IMR-90 (cell line): ENCODE results near the gene CADM1. TPM values are rescaled to one million over a fixed set of nuclear protein-coding genes. Genes with fewer than 3 reads are reported as not detected.

Experiments used
- ATAC-seq: fragments of 200-7000 bp; cut with Tn5 transposase; 2 replicates; pipeline ENCODE4 v1.9.1; 2020; ENCODE audit warnings: low read depth, mild to moderate bottlenecking, moderate library complexity
- BruUV-seq: library from RNA; stranded (reverse); fragments of 400-500 nt; replicated peaks from 2 replicates; lab custom pipeline; 2021; lab: Mats Ljungman, UMichigan
- CTCF ChIA-PET: fragments of 300-600 bp; formaldehyde crosslinking; extraction: SDS; loops from one replicate; lab custom pipeline; 2021; ENCODE audit warnings: antibody characterized with exemption; lab: Yijun Ruan, JAX
- POLR2A ChIA-PET: fragments of 300-600 bp; sonication (Branson Sonifier 250); formaldehyde crosslinking; loops from one replicate; lab custom pipeline; 2022; ENCODE audit warnings: antibody characterized with exemption; ENCODE audit not compliant: unreplicated experiment; lab: Charles Lee
- DNase-seq: peaks from one replicate; pipeline ENCODE4 v3.0.0; 2013
- H2AFZ ChIP-seq: replicated peaks from 2 replicates; pipeline ENCODE3; 2013; ENCODE audit warnings: low read length, mild to moderate bottlenecking; ENCODE audit not compliant: poor library complexity
- H2AK5ac ChIP-seq: 2 replicates; pipeline ENCODE4 v1.6.1; 2013; ENCODE audit warnings: low read depth, low read length, inconsistent platforms
- H2AK9ac ChIP-seq: replicated peaks from 2 replicates; pipeline ENCODE3; 2013; ENCODE audit warnings: mild to moderate bottlenecking, low read depth, low read length, moderate library complexity; ENCODE audit not compliant: poor library complexity
- H2BK120ac ChIP-seq: 2 replicates; pipeline ENCODE4 v1.6.1; 2013; ENCODE audit warnings: low read depth, low read length, inconsistent platforms
- H2BK15ac ChIP-seq: 3 replicates; pipeline ENCODE4 v1.6.1; 2013; ENCODE audit warnings: low read depth, low read length, inconsistent platforms
- H2BK20ac ChIP-seq: 2 replicates; pipeline ENCODE4 v1.6.1; 2013; ENCODE audit warnings: low read depth, mild to moderate bottlenecking, inconsistent platforms, low read length, moderate library complexity
- H2BK5ac ChIP-seq: 2 replicates; pipeline ENCODE4 v1.6.1; 2013; ENCODE audit warnings: mild to moderate bottlenecking, low read depth, low read length, inconsistent platforms; ENCODE audit not compliant: poor library complexity, severe bottlenecking
- H3K14ac ChIP-seq: replicated peaks from 2 replicates; pipeline ENCODE4 v1.6.1; 2013; ENCODE audit warnings: low read depth, low read length, inconsistent platforms
- H3K18ac ChIP-seq: 2 replicates; pipeline ENCODE4 v1.6.1; 2013; ENCODE audit warnings: low read depth, low read length, control low read depth
- H3K23ac ChIP-seq: 2 replicates; pipeline ENCODE4 v1.6.1; 2013; ENCODE audit warnings: low read depth, low read length, inconsistent platforms
- H3K27ac ChIP-seq: 2 replicates; pipeline ENCODE4 v1.5.1; 2013; ENCODE audit warnings: mild to moderate bottlenecking, control low read depth, low read length; ENCODE audit not compliant: insufficient read depth
- H3K27me3 ChIP-seq: 2 replicates; pipeline ENCODE4 v1.6.1; 2013; ENCODE audit warnings: low read length; ENCODE audit not compliant: control insufficient read depth, insufficient read depth
- H3K36me3 ChIP-seq: 2 replicates; pipeline ENCODE4 v1.6.1; 2013; ENCODE audit warnings: low read length, mixed read lengths; ENCODE audit not compliant: control insufficient read depth, insufficient read depth
- H3K4ac ChIP-seq: 2 replicates; pipeline ENCODE4 v1.6.1; 2013; ENCODE audit warnings: low read depth, low read length, inconsistent platforms
- H3K4me1 ChIP-seq: 2 replicates; pipeline ENCODE4 v1.6.1; 2013; ENCODE audit warnings: low read length, mixed read lengths; ENCODE audit not compliant: control insufficient read depth, insufficient read depth
- H3K4me2 ChIP-seq: 2 replicates; pipeline ENCODE4 v1.6.1; 2013; ENCODE audit warnings: low read depth, mild to moderate bottlenecking, control low read depth, low read length, moderate library complexity
- H3K4me3 ChIP-seq: 2 replicates; pipeline ENCODE4 v1.5.1; 2013; ENCODE audit warnings: low read depth, mild to moderate bottlenecking, control low read depth, low read length, moderate library complexity; ENCODE audit not compliant: insufficient read depth
- H3K56ac ChIP-seq: 2 replicates; pipeline ENCODE4 v1.6.1; 2013; ENCODE audit warnings: low read length, inconsistent platforms; ENCODE audit not compliant: insufficient read depth; ENCODE audit errors: extremely low read depth
- H3K79me1 ChIP-seq, 2 experiments: 2 replicates each; pipeline ENCODE4 v1.6.1; 2013; ENCODE audit warnings: low read length in 2 of 2, inconsistent platforms in 1 of 2, low read depth in 1 of 2
- H3K9ac ChIP-seq: 2 replicates; pipeline ENCODE4 v1.6.1; 2013; ENCODE audit warnings: low read depth, low read length, control low read depth
- H3K9me1 ChIP-seq: 2 replicates; pipeline ENCODE4 v1.6.1; 2013; ENCODE audit warnings: low read length, inconsistent platforms; ENCODE audit not compliant: insufficient read depth
- H3K9me3 ChIP-seq: 2 replicates; pipeline ENCODE4 v1.6.1; 2013; ENCODE audit warnings: low read length; ENCODE audit not compliant: control insufficient read depth, insufficient read depth
- H4K20me1 ChIP-seq: 2 replicates; pipeline ENCODE4 v1.6.1; 2013; ENCODE audit warnings: low read length, inconsistent platforms; ENCODE audit not compliant: insufficient read depth
- H4K5ac ChIP-seq: 2 replicates; pipeline ENCODE4 v1.6.1; 2013; ENCODE audit warnings: mild to moderate bottlenecking, low read depth, low read length, control low read depth
- H4K8ac ChIP-seq, 2 experiments: 2 replicates each; pipeline ENCODE4 v1.6.1; 2013; ENCODE audit warnings: low read depth in 2 of 2, low read length in 2 of 2, control low read depth in 1 of 2, inconsistent platforms in 1 of 2
- H4K91ac ChIP-seq: 2 replicates; pipeline ENCODE4 v1.6.1; 2013; ENCODE audit warnings: low read depth, low read length, inconsistent platforms; ENCODE audit not compliant: insufficient read depth
- CEBPB ChIP-seq: IDR thresholded peaks from 2 replicates; pipeline ENCODE4 v1.6.1; 2012; ENCODE audit warnings: low read depth, low read length, improper control_type of control experiment
- MAFK ChIP-seq: IDR thresholded peaks from 2 replicates; pipeline ENCODE4 v1.6.1; 2012; ENCODE audit warnings: low read depth, low read length, improper control_type of control experiment
- WGBS, 2 experiments: methylation state at CpG; one replicate each; pipeline versions ENCODE4 v1.1.5 to v1.1.7; 2013; ENCODE audit warnings: missing lambda C conversion rate in 2 of 2; ENCODE audit not compliant: insufficient read length in 1 of 2; ENCODE audit errors: extremely low coverage in 2 of 2; 5-methylcytosine and 5-hydroxymethylcytosine counted together
- dilution Hi-C: fragments of 300-500 bp; cut with HindIII; formaldehyde crosslinking; loops from one replicate; pipeline ENCODE4 v1.14.3; 2018; ENCODE audit warnings: low sequenced_read_pairs; ENCODE audit not compliant: unreplicated experiment
- in situ Hi-C: fragments of 300-500 bp; cut with MboI; formaldehyde crosslinking; loops from 3 replicates; pipeline ENCODE4 v1.14.3; 2019; ENCODE audit warnings: low sequenced_read_pairs, inconsistent platforms, mixed read lengths
- intact Hi-C: fragments of 100-400 bp; cut with micrococcal nuclease; formaldehyde crosslinking; loops from 2 replicates; pipeline ENCODE4 v1.10.0; 2022
- polyA plus RNA-seq, 3 experiments: library from polyadenylated mRNA; depleted of rRNA; stranded (reverse); fragments of >200 nt; gene quantifications; 2 replicates each; pipeline ENCODE4 v1.2.3, GENCODE V29; 2012; ENCODE audit warnings: low replicate concordance in 1 of 3
- total RNA-seq: library from RNA; depleted of rRNA; stranded (reverse); fragments of >200 nt; gene quantifications from 2 replicates; pipeline ENCODE4 v1.2.3, GENCODE V29; 2012

CADM1 gene
- total and polyA plus RNA-seq, 2 of the 4 experiments (the other 2 are of a cell fraction): 28.8 to 77.1 TPM

- Histone ChIP-seq H3K4me1 (no peaks in the 10 kb centered on the region), H3K9me3 (no peaks in the 10 kb centered on the region), H4K20me1 (no peaks in the 10 kb centered on the region), H4K91ac (no peak overlapping the region), H2BK120ac (no peak overlapping the region), H3K9me1 (no peaks in the 10 kb centered on the region), H2AFZ (no peak overlapping the region), H2BK20ac (no peak overlapping the region), H3K27me3 (peaks cover 24% of the 10 kb centered on the region), H3K79me1 (no peaks in the 10 kb centered on the region), H3K4ac (no peak overlapping the region), H3K4me2 (no peak overlapping the region), H2AK9ac (no peak overlapping the region), H2BK5ac (no peak overlapping the region), H3K23ac (no peak overlapping the region), H2BK15ac (no peak overlapping the region), H3K27ac (no peak overlapping the region), H3K56ac (no peak overlapping the region), H3K14ac (no peak overlapping the region), H3K36me3 (no peaks in the 10 kb centered on the region), H3K18ac (no peak overlapping the region), H4K8ac (no peak overlapping the region), H3K9ac (no peak overlapping the region), H2AK5ac (no peak overlapping the region), H3K4me3 (no peak overlapping the region), H4K5ac (no peak overlapping the region)
- ATAC-seq (no peak), DNase-seq (no peak)
- BruUV-seq: no TSS peak
- 0 out of 2 replicates have a peak, but pooled peaks have one; percentile 21 for TF ChIP-seq CEBPB
- no peak for TF ChIP-seq MAFK
- WGBS, 2 experiments: no CpG with 5 or more reads among the region's 4 CpGs
- ChIA-PET POLR2A (no interaction called here), CTCF (interaction anchor here (0.7 kb wide), 1 partner anchor 449 kb away, joined by 3 read pairs; no protein-coding TSS in a partner anchor)
- in situ Hi-C loops (no loop called here), dilution Hi-C loops (no loop called here), intact Hi-C loops (no loop called here)
Measured at GRCh38 chr11:115521825-115522224, 17.6 kb upstream of the CADM1 start.
